ENCODE results near the gene PPP1R2. TPM values are rescaled to one million over a fixed set of nuclear protein-coding genes. Genes with fewer than 3 reads are reported as not detected.

The PPP1R2 gene
- total and polyA plus RNA-seq, 2 donors from 2014 or later, result 34.0 to 49.0 TPM

DNA sequence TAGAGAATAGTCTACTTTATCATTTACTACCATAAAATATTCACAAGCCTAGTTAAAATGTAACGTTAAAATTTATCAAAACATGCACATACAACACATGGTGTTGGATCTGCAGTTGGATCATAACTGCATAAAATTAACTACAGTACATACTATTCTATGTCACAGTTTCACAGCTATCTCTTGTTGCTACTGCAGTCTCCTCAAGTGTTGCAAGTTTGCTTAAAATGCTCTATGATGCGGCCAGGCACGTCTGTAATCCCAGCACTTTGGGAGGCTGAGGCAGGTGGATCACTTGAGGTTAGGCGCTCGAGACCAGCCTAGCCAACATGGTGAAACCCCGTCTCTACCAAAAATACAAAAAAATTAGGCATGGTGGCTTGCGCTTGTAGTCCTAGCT, 10.3 kb downstream of the PPP1R2 start:
- TF ChIP-seq, protein P1, sequence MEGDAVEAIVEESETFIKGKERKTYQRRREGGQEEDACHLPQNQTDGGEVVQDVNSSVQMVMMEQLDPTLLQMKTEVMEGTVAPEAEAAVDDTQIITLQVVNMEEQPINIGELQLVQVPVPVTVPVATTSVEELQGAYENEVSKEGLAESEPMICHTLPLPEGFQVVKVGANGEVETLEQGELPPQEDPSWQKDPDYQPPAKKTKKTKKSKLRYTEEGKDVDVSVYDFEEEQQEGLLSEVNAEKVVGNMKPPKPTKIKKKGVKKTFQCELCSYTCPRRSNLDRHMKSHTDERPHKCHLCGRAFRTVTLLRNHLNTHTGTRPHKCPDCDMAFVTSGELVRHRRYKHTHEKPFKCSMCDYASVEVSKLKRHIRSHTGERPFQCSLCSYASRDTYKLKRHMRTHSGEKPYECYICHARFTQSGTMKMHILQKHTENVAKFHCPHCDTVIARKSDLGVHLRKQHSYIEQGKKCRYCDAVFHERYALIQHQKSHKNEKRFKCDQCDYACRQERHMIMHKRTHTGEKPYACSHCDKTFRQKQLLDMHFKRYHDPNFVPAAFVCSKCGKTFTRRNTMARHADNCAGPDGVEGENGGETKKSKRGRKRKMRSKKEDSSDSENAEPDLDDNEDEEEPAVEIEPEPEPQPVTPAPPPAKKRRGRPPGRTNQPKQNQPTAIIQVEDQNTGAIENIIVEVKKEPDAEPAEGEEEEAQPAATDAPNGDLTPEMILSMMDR (IDR thresholded peaks at IDR 0.05; ENCODE audit: borderline replicate concordance, extremely low read depth, insufficient read depth), result no peak
- no peak overlapping the region for H3K4me3 ChIP-seq (ENCODE audit: low read length in 3 of 3)
- no peak overlapping the region for H3K27ac ChIP-seq (ENCODE audit: low read depth in 2 of 2, low read length in 2 of 2)
- peaks cover 0 to 5% (median 0%) of the 10 kb centered on the region in 3 donors for H3K36me3 ChIP-seq (ENCODE audit: control insufficient read depth in 2 of 3, insufficient read depth in 3 of 3, low read length in 3 of 3)
- peaks cover 0 to under 1% (median 0%) of the 10 kb centered on the region in 3 donors for H3K4me1 ChIP-seq (ENCODE audit: control insufficient read depth in 2 of 3, insufficient read depth in 2 of 3, low read depth in 1 of 3, low read length in 3 of 3)
- FAIRE-seq, result no peak
- intact Hi-C loops (cut with DNase I), result no loop called here
- no peak overlapping the region for H3K9ac ChIP-seq (ENCODE audit: low read length in 3 of 3)
- DNase-seq, result no peak
- no peaks in the 10 kb centered on the region for H3K9me3 ChIP-seq (ENCODE audit: control insufficient read depth in 2 of 3, insufficient read depth in 1 of 3, low read length in 3 of 3)
- H3K27me3 ChIP-seq (ENCODE audit: control insufficient read depth, insufficient read depth, low read length), result no peaks in the 10 kb centered on the region

DNA sequence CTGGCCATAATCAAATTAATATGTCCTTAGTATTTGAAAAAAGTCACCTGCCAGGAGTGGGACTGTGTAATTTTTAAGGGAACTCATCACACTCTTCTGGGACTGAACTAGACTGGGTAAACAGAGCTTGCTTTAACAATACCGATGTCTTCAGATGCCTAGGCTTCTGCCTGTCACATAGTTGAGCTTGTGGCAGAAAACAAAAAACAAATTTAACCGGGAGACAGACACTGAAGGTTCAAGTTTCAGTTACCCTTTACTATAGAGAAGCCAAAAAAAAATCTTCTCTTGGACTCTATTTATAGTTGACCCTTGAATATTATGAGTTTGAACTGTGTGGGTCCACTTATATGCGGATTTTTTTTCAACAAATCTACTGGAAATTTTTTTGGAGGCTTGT, 10.8 kb downstream of the PPP1R2 start:
- no peaks in the 10 kb centered on the region for H3K9me3 ChIP-seq (ENCODE audit: control insufficient read depth in 2 of 3, insufficient read depth in 1 of 3, low read length in 3 of 3)
- H3K36me3 ChIP-seq (ENCODE audit: control insufficient read depth in 2 of 3, insufficient read depth in 3 of 3, low read length in 3 of 3), result peaks cover 0 to 5% (median 0%) of the 10 kb centered on the region in 3 donors
- H3K4me3 ChIP-seq (ENCODE audit: low read length in 3 of 3), result no peak overlapping the region
- TF ChIP-seq, protein P1 (IDR thresholded peaks at IDR 0.05; ENCODE audit: borderline replicate concordance, extremely low read depth, insufficient read depth), result no peak
- H3K27ac ChIP-seq (ENCODE audit: low read depth in 2 of 2, low read length in 2 of 2), result no peak overlapping the region
- no peak for DNase-seq
- no peak overlapping the region for H3K9ac ChIP-seq (ENCODE audit: low read length in 3 of 3)
- no peaks in the 10 kb centered on the region for H3K4me1 ChIP-seq (ENCODE audit: control insufficient read depth in 2 of 3, insufficient read depth in 2 of 3, low read depth in 1 of 3, low read length in 3 of 3)
- no peaks in the 10 kb centered on the region for H3K27me3 ChIP-seq (ENCODE audit: control insufficient read depth, insufficient read depth, low read length)
- intact Hi-C loops (cut with DNase I), result no loop called here
- FAIRE-seq, result no peak

DNA sequence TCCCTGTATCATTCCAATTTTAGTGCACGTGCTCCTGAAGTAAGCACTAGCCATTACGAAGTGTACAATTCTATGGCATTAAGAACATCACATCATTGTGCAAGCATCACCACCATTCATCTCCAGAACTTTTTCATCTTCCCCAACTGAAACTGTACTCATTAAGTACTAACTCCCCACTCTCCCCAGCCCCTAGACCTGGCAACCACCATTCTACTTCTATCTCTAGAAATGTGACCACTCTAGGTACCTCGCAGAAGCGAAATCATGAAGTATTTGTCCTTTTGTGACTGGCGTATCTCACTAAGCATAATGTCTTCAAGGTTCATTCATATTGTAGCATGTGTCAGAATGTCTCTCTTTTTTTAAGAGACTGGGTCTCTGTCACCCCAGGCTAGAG, 11.4 kb downstream of the PPP1R2 start:
- TF ChIP-seq, protein P1 (IDR thresholded peaks at IDR 0.05; ENCODE audit: borderline replicate concordance, extremely low read depth, insufficient read depth), result no peak
- no peak overlapping the region for H3K4me3 ChIP-seq (ENCODE audit: low read length in 3 of 3)
- H3K9ac ChIP-seq (ENCODE audit: low read length in 3 of 3), result no peak overlapping the region
- intact Hi-C loops (cut with DNase I), result no loop called here
- peaks cover 0 to 5% (median 0%) of the 10 kb centered on the region in 3 donors for H3K36me3 ChIP-seq (ENCODE audit: control insufficient read depth in 2 of 3, insufficient read depth in 3 of 3, low read length in 3 of 3)
- no peaks in the 10 kb centered on the region for H3K9me3 ChIP-seq (ENCODE audit: control insufficient read depth in 2 of 3, insufficient read depth in 1 of 3, low read length in 3 of 3)
- DNase-seq (no peak), FAIRE-seq (no peak)
- H3K27me3 ChIP-seq (ENCODE audit: control insufficient read depth, insufficient read depth, low read length), result no peaks in the 10 kb centered on the region
- no peaks in the 10 kb centered on the region for H3K4me1 ChIP-seq (ENCODE audit: control insufficient read depth in 2 of 3, insufficient read depth in 2 of 3, low read depth in 1 of 3, low read length in 3 of 3)
- no peak overlapping the region for H3K27ac ChIP-seq (ENCODE audit: low read depth in 2 of 2, low read length in 2 of 2)

DNA sequence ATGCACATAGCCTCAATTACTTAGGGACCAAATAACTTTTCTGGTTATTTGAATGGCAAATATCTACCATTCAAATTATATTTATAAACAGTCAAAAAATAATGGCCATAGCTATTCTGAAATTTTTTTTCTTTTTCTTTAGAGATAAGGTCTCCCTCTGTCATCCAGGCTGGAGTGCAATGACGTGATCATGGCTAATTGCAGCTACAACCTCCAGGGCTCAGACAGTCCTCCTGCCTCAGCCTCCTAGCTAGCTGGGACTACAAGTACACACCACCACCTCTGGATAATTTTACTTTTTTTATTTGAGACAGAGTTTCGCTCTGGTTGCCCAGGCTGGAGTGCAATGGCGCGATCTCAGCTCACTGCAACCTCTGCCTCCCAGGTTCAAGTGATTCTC, 16.6 kb downstream of the PPP1R2 start:
- FAIRE-seq (no peak), DNase-seq (no peak)
- Histone ChIP-seq H3K4me3 (ENCODE audit: low read length in 3 of 3) (no peak overlapping the region), H3K27ac (ENCODE audit: low read depth in 2 of 2, low read length in 2 of 2) (no peak overlapping the region), H3K27me3 (ENCODE audit: control insufficient read depth, insufficient read depth, low read length) (no peaks in the 10 kb centered on the region), H3K9ac (ENCODE audit: low read length in 3 of 3) (no peak overlapping the region), H3K36me3 (ENCODE audit: control insufficient read depth in 2 of 3, insufficient read depth in 3 of 3, low read length in 3 of 3) (peaks cover 0 to 9% (median 7%) of the 10 kb centered on the region in 3 donors), H3K4me1 (ENCODE audit: control insufficient read depth in 2 of 3, insufficient read depth in 2 of 3, low read depth in 1 of 3, low read length in 3 of 3) (no peaks in the 10 kb centered on the region), H3K9me3 (ENCODE audit: control insufficient read depth in 2 of 3, insufficient read depth in 1 of 3, low read length in 3 of 3) (no peaks in the 10 kb centered on the region)
- intact Hi-C loops (cut with DNase I), result loop anchor here (10.0 kb wide), 1 partner anchor 262 kb away; no protein-coding TSS in a partner anchor
- TF ChIP-seq, protein P1 (IDR thresholded peaks at IDR 0.05; ENCODE audit: borderline replicate concordance, extremely low read depth, insufficient read depth), result no peak
